Panc1 (cell line): ENCODE results near the gene EFCC1. TPM values are rescaled to one million over a fixed set of nuclear protein-coding genes. Genes with fewer than 3 reads are reported as not detected.

Source experiments
- ATAC-seq: fragments of 200-7000 bp; cut with Tn5 transposase; 2 replicates; pipeline ENCODE4 v1.9.1; 2020; ENCODE audit warnings: mild to moderate bottlenecking, moderate library complexity
- BruUV-seq: library from RNA; stranded (reverse); fragments of 400-500 nt; replicated peaks from 2 replicates; lab custom pipeline; 2021; lab: Mats Ljungman, UMichigan
- CTCF ChIA-PET: fragments of 300-600 bp; sonication (Branson Sonifier 250); formaldehyde crosslinking; loops from one replicate; lab custom pipeline; 2022; ENCODE audit warnings: antibody characterized with exemption; lab: Charles Lee
- POLR2A ChIA-PET: fragments of 300-600 bp; sonication (Branson Sonifier 250); formaldehyde crosslinking; loops from one replicate; lab custom pipeline; 2022; ENCODE audit warnings: antibody characterized with exemption; lab: Charles Lee
- DNase-seq: peaks from one replicate; pipeline ENCODE4 v3.0.0-alpha.2; 2010; ENCODE audit warnings: low read depth, low spot score
- H3K27ac ChIP-seq: 2 replicates; pipeline ENCODE4 v1.5.1; 2011; ENCODE audit warnings: mild to moderate bottlenecking, low read length, inconsistent platforms
- H3K27me3 ChIP-seq: fragments of 200-500 bp; sonication (Bioruptor generic); 2 replicates; pipeline ENCODE4 v1.6.0; 2014; ENCODE audit warnings: low read length, inconsistent platforms; ENCODE audit not compliant: control insufficient read depth, insufficient read depth
- H3K36me3 ChIP-seq: fragments of 200-500 bp; sonication (Bioruptor generic); 2 replicates; pipeline ENCODE4 v1.5.1; 2014; ENCODE audit warnings: inconsistent platforms, mild to moderate bottlenecking, low read length, moderate library complexity; ENCODE audit not compliant: control insufficient read depth, insufficient read depth
- H3K4me1 ChIP-seq: 2 replicates; pipeline ENCODE4 v1.5.1; 2011; ENCODE audit warnings: inconsistent platforms, mild to moderate bottlenecking, low read length, moderate library complexity; ENCODE audit not compliant: control insufficient read depth, insufficient read depth
- H3K4me3 ChIP-seq, 2 experiments: 2 replicates each; pipeline ENCODE4 v1.5.1; 2011 to 2012; ENCODE audit warnings: low read depth in 2 of 2, low read length in 2 of 2, mild to moderate bottlenecking in 2 of 2, inconsistent platforms in 1 of 2, moderate library complexity in 1 of 2
- H3K9me3 ChIP-seq: fragments of 200-500 bp; sonication (Bioruptor generic); 2 replicates; pipeline ENCODE4 v1.5.1; 2014; ENCODE audit warnings: low read depth, mild to moderate bottlenecking, inconsistent platforms, low read length, moderate library complexity; ENCODE audit not compliant: control insufficient read depth, insufficient read depth
- POLR2AphosphoS5 ChIP-seq: IDR thresholded peaks from 2 replicates; pipeline ENCODE4 v1.6.1; 2012; ENCODE audit warnings: mild to moderate bottlenecking, low read depth, low read length, moderate library complexity
- SIN3A ChIP-seq: IDR thresholded peaks from 2 replicates; pipeline ENCODE4 v1.6.1; 2012; ENCODE audit warnings: low read depth, mild to moderate bottlenecking, low read length, moderate library complexity, borderline replicate concordance; ENCODE audit not compliant: insufficient read depth
- TCF7L2 ChIP-seq: IDR thresholded peaks from 2 replicates; pipeline ENCODE4 v1.6.1; 2011; ENCODE audit warnings: mild to moderate bottlenecking, low read depth, low read length, inconsistent platforms
- in situ Hi-C: cut with HindIII; loops from 2 replicates; pipeline ENCODE4 v1.10.0; 2016; ENCODE audit warnings: low sequenced_read_pairs, low pct_unique_long_range_greater_than_20kb
- intact Hi-C: fragments of 100-400 bp; cut with micrococcal nuclease; formaldehyde crosslinking; loops from one replicate; pipeline ENCODE4 v1.10.0; 2022; ENCODE audit not compliant: unreplicated experiment
- total RNA-seq: library from RNA; stranded (reverse); gene quantifications from one replicate; pipeline ENCODE4 v1.2.1, GENCODE V29; 2021; ENCODE audit not compliant: unreplicated experiment
- TF ChIP-seq, protein P1 (sequence below): fragments of 450-650 bp; IDR thresholded peaks from 2 replicates; pipeline ENCODE4 v1.5.1; 2017; ENCODE audit warnings: mild to moderate bottlenecking
- TF ChIP-seq, protein P2 (sequence below), 2 experiments: IDR thresholded peaks; 2 replicates each; pipeline ENCODE4 v1.6.1; 2011 to 2012; ENCODE audit warnings: low read depth in 2 of 2, control low read depth in 1 of 2, low read length in 1 of 2, mild to moderate bottlenecking in 1 of 2, moderate library complexity in 1 of 2; ENCODE audit not compliant: insufficient read depth in 1 of 2

The EFCC1 gene
- total RNA-seq, 1 experiment from 2014 or later = 0.15 TPM

DNA sequence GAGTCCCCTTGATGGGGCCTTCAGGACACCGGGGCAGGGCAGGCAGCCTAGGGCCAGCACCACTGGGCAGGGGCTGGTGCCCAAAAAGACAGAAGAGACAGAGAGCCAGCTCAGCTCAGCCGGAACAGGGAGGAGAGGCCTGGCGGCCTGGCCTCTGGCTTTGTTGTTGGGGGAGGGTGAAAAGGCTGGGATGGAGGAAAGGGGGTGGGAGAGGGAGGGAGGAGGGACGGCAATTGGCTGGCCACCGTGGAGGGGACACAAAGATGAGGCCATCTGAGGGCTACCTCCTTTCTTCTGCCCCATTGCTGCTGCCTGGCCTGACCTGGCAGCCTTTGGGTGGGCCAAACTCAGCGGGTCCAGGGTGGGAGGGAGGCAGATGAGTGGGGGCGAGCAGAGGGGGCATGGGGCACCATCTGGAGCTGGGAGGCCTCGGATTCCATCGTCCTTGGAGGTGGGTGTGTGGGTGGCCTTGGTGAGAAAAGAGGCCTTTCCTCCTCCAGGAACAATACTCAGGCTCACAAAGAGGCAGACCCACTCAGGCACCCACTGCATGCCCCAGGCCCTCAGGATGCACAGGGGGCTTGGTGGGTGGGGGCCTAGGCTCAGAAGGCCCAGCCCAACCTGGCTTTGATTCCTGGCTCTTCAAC, 9.3 kb downstream of the EFCC1 start:
- in situ Hi-C loops (no loop called here), intact Hi-C loops (no loop called here)
- TF ChIP-seq POLR2AphosphoS5 (no peak), TCF7L2 (no peak), SIN3A (no peak)
- TF ChIP-seq, protein P1, sequence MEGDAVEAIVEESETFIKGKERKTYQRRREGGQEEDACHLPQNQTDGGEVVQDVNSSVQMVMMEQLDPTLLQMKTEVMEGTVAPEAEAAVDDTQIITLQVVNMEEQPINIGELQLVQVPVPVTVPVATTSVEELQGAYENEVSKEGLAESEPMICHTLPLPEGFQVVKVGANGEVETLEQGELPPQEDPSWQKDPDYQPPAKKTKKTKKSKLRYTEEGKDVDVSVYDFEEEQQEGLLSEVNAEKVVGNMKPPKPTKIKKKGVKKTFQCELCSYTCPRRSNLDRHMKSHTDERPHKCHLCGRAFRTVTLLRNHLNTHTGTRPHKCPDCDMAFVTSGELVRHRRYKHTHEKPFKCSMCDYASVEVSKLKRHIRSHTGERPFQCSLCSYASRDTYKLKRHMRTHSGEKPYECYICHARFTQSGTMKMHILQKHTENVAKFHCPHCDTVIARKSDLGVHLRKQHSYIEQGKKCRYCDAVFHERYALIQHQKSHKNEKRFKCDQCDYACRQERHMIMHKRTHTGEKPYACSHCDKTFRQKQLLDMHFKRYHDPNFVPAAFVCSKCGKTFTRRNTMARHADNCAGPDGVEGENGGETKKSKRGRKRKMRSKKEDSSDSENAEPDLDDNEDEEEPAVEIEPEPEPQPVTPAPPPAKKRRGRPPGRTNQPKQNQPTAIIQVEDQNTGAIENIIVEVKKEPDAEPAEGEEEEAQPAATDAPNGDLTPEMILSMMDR = no peak
- TF ChIP-seq, protein P2, sequence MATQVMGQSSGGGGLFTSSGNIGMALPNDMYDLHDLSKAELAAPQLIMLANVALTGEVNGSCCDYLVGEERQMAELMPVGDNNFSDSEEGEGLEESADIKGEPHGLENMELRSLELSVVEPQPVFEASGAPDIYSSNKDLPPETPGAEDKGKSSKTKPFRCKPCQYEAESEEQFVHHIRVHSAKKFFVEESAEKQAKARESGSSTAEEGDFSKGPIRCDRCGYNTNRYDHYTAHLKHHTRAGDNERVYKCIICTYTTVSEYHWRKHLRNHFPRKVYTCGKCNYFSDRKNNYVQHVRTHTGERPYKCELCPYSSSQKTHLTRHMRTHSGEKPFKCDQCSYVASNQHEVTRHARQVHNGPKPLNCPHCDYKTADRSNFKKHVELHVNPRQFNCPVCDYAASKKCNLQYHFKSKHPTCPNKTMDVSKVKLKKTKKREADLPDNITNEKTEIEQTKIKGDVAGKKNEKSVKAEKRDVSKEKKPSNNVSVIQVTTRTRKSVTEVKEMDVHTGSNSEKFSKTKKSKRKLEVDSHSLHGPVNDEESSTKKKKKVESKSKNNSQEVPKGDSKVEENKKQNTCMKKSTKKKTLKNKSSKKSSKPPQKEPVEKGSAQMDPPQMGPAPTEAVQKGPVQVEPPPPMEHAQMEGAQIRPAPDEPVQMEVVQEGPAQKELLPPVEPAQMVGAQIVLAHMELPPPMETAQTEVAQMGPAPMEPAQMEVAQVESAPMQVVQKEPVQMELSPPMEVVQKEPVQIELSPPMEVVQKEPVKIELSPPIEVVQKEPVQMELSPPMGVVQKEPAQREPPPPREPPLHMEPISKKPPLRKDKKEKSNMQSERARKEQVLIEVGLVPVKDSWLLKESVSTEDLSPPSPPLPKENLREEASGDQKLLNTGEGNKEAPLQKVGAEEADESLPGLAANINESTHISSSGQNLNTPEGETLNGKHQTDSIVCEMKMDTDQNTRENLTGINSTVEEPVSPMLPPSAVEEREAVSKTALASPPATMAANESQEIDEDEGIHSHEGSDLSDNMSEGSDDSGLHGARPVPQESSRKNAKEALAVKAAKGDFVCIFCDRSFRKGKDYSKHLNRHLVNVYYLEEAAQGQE (IDR thresholded peaks at IDR 0.05; ENCODE audit: insufficient read depth in 1 of 2, low read depth in 2 of 2, low read length in 1 of 2) = no peak
- Histone ChIP-seq H3K27me3 (peaks cover 2% of the 10 kb centered on the region; the same call in 1 of the 2 replicates), H3K4me3 (no peak overlapping the region), H3K4me1 (peaks cover 5% of the 10 kb centered on the region; the same call in 1 of the 2 replicates), H3K27ac (no peak overlapping the region), H3K9me3 (no peaks in the 10 kb centered on the region), H3K36me3 (no peaks in the 10 kb centered on the region)
- ChIA-PET CTCF (no interaction called here), POLR2A (no interaction called here)
- no TSS peak for BruUV-seq
- ATAC-seq = no peak
- no peak for DNase-seq

DNA sequence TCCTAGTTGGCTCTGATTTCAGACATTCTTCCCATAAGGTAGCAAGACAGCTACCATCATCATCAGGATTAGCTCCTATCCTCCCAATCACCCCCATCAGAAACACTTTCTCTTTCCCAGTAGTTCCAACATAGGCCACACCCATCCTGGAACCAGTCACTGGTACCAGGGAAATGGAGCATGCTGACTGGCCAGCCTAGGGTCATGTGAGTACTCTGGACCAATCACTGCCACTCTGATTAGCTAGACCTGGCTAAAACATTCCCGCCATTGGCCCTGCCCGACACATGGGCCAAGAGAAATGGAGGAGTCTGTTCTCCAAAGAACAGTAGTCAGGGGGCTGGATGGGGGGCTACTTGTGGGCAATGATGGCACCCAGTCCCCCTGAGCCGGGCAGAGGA, 12.4 kb downstream of the EFCC1 start:
- Histone ChIP-seq H3K4me1 (no peaks in the 10 kb centered on the region), H3K36me3 (no peaks in the 10 kb centered on the region), H3K9me3 (no peaks in the 10 kb centered on the region), H3K27me3 (no peaks in the 10 kb centered on the region), H3K27ac (no peak overlapping the region), H3K4me3 (no peak overlapping the region)
- DNase-seq = no peak
- ChIA-PET CTCF (no interaction called here), POLR2A (interaction anchor here (0.5 kb wide), 1 partner anchor 24 kb away, joined by 5 read pairs; no protein-coding TSS in a partner anchor)
- in situ Hi-C loops = no loop called here
- intact Hi-C loops = no loop called here
- TF ChIP-seq POLR2AphosphoS5 (no peak), TCF7L2 (no peak), SIN3A (no peak)
- TF ChIP-seq, protein P1 = no peak
- TF ChIP-seq, protein P2 (IDR thresholded peaks at IDR 0.05; ENCODE audit: insufficient read depth in 1 of 2, low read depth in 2 of 2, low read length in 1 of 2) = no peak
- no TSS peak for BruUV-seq
- ATAC-seq = no peak
